HepG2 (cell line): ENCODE measurements around the gene DDRGK1. TPM values are rescaled to one million over a fixed set of nuclear protein-coding genes. Genes with fewer than 3 reads are reported as not detected.
A peak's percentile ranks its signal among the peaks of the same experiment; 100 is the strongest.

ENCODE experiments used
- BRD4 ChIP-seq: sonication (generic); formaldehyde crosslinking; IDR thresholded peaks from 2 replicates; pipeline ENCODE4 v1.4.0; 2020; ENCODE audit warnings: missing genetic modification reagents
- KMT2A ChIP-seq: sonication (generic); formaldehyde crosslinking; IDR thresholded peaks from 2 replicates; pipeline ENCODE4 v1.4.0; 2020; ENCODE audit warnings: missing genetic modification reagents
- POGZ ChIP-seq: sonication (generic); formaldehyde crosslinking; IDR thresholded peaks from 2 replicates; pipeline ENCODE4 v1.4.0; 2020; ENCODE audit warnings: mild to moderate bottlenecking, missing genetic modification reagents
- RFX1 ChIP-seq: fragments of 450-650 bp; IDR thresholded peaks from 2 replicates; pipeline ENCODE4 v1.6.1; 2017
- XBP1 ChIP-seq: sonication (generic); formaldehyde crosslinking; IDR thresholded peaks from 2 replicates; pipeline ENCODE4 v1.5.0; 2020; ENCODE audit warnings: missing genetic modification reagents
- ZBTB3 ChIP-seq: sonication (generic); formaldehyde crosslinking; IDR thresholded peaks from 2 replicates; pipeline ENCODE4 v1.4.0; 2020; ENCODE audit warnings: low read depth, mild to moderate bottlenecking, moderate library complexity, missing genetic modification reagents, borderline replicate concordance
- ZFP82 ChIP-seq: sonication (generic); formaldehyde crosslinking; IDR thresholded peaks from 2 replicates; pipeline ENCODE4 v1.5.1; 2020; ENCODE audit warnings: mild to moderate bottlenecking, missing genetic modification reagents, borderline replicate concordance
- ZSCAN12 ChIP-seq: sonication (generic); formaldehyde crosslinking; IDR thresholded peaks from 2 replicates; pipeline ENCODE4 v1.9.0; 2021; ENCODE audit warnings: mild to moderate bottlenecking, missing genetic modification reagents
- ZSCAN31 ChIP-seq: sonication (generic); formaldehyde crosslinking; IDR thresholded peaks from 2 replicates; pipeline ENCODE4 v1.5.0; 2020; ENCODE audit warnings: low read depth, mild to moderate bottlenecking, missing genetic modification reagents
- polyA plus RNA-seq, 8 experiments: library from polyadenylated mRNA; depleted of rRNA in 3 of 8; stranded (reverse) in 7 of 8; unstranded in 1 of 8; fragments of >200 nt; fragmentation: Illumina TruSeq in 4 of 8; extraction: Trizol in 4 of 8; gene quantifications; 2 replicates each; pipeline versions ENCODE4 v1.2.1 to v1.2.3, GENCODE V29; 2011 to 2016; ENCODE audit warnings: low read depth in 4 of 8, missing spikeins in 1 of 8, mixed read lengths in 1 of 8; ENCODE audit not compliant: insufficient read depth in 1 of 8
- total RNA-seq, 5 experiments: library from RNA; depleted of rRNA; stranded (reverse); fragments of >200 nt; fragmentation: Illumina TruSeq; extraction: Trizol; gene quantifications; 2 replicates each; pipeline ENCODE4 v1.2.3, GENCODE V29; 2016; ENCODE audit warnings: low read depth in 1 of 5
- TF ChIP-seq, protein P1 (sequence below): sonication (generic); formaldehyde crosslinking; IDR thresholded peaks from 2 replicates; pipeline ENCODE4 v1.4.0; 2020; ENCODE audit warnings: mild to moderate bottlenecking, missing genetic modification reagents, borderline replicate concordance
- TF ChIP-seq, protein P2 (sequence below): sonication (generic); formaldehyde crosslinking; conservative IDR thresholded peaks from 2 replicates; pipeline ENCODE4 v1.8.0; 2022; ENCODE audit warnings: low read depth, missing genetic modification reagents
- TF ChIP-seq, protein P3 (sequence below): sonication (generic); formaldehyde crosslinking; conservative IDR thresholded peaks from 2 replicates; pipeline ENCODE4 v1.5.0; 2020; ENCODE audit warnings: missing genetic modification reagents
- TF ChIP-seq, protein P4 (sequence below): sonication (generic); formaldehyde crosslinking; IDR thresholded peaks from 2 replicates; pipeline ENCODE4 v1.4.0; 2020; ENCODE audit warnings: missing genetic modification reagents, borderline replicate concordance
- TF ChIP-seq, protein P5 (sequence below): sonication (generic); formaldehyde crosslinking; IDR thresholded peaks from 2 replicates; pipeline ENCODE4 v1.5.1; 2020; ENCODE audit warnings: mild to moderate bottlenecking, missing genetic modification reagents, moderate library complexity
- TF ChIP-seq, protein P6 (sequence below): sonication (generic); formaldehyde crosslinking; IDR thresholded peaks from 2 replicates; pipeline ENCODE4 v1.4.0; 2020; ENCODE audit warnings: missing genetic modification reagents

The DDRGK1 gene
- total and polyA plus RNA-seq, 2 of the 13 experiments (the other 11 are each of a cell fraction or from before 2014, with no cell fraction given), result 96.7 to 149 TPM

DNA sequence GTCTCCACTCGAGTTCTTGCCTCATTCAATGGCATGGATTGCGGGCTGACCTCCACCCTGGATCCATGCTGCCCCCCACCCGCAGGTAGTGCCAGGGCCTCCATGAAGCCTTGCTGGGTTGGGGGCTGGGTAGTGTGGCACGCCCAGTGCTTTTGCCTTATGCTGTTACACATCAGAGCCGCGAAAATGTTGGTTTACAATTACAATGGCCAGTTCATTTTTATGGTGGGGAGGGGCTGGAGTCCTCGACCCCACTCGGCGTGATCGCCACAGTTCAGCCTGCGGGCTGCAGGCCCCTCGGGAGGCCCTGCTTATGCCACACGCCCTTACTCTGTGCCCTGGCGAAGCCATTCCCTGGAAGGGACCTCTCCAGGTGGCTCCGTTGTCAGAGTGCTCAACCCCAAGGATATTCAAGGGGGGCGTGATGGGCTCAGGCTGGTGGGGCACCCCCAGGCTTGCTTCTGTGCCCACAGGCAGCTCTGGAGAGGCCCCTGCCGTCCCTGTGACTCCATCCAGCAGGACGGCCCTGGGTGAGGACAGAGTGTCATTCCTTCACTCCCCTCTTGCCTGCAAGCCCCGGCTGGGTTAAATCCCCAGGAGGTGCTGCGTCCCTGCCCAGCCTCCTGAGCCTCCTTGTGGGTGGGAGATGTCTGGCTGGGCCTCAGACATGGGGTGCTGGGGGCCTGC, 19.7 kb upstream of the DDRGK1 start (continued):
- TF ChIP-seq, protein P1, sequence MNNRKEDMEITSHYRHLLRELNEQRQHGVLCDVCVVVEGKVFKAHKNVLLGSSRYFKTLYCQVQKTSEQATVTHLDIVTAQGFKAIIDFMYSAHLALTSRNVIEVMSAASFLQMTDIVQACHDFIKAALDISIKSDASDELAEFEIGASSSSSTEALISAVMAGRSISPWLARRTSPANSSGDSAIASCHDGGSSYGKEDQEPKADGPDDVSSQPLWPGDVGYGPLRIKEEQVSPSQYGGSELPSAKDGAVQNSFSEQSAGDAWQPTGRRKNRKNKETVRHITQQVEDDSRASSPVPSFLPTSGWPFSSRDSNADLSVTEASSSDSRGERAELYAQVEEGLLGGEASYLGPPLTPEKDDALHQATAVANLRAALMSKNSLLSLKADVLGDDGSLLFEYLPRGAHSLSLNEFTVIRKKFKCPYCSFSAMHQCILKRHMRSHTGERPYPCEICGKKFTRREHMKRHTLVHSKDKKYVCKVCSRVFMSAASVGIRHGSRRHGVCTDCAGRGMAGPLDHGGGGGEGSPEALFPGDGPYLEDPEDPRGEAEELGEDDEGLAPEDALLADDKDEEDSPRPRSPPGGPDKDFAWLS (CRISPR knock-in tag), result no peak
- TF ChIP-seq, protein P2, sequence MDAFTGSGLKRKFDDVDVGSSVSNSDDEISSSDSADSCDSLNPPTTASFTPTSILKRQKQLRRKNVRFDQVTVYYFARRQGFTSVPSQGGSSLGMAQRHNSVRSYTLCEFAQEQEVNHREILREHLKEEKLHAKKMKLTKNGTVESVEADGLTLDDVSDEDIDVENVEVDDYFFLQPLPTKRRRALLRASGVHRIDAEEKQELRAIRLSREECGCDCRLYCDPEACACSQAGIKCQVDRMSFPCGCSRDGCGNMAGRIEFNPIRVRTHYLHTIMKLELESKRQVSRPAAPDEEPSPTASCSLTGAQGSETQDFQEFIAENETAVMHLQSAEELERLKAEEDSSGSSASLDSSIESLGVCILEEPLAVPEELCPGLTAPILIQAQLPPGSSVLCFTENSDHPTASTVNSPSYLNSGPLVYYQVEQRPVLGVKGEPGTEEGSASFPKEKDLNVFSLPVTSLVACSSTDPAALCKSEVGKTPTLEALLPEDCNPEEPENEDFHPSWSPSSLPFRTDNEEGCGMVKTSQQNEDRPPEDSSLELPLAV, result no peak
- TF ChIP-seq ZBTB3 (no peak), ZSCAN12 (CRISPR knock-in tag) (no peak), BRD4 (CRISPR knock-in tag) (peak; percentile 45), ZSCAN31 (0 out of 2 replicates have a peak, but pooled peaks have one; percentile 3), POGZ (CRISPR knock-in tag) (no peak), RFX1 (no peak), ZFP82 (no peak; the same call in 1 of the 2 replicates), KMT2A (CRISPR knock-in tag) (no peak), XBP1 (CRISPR knock-in tag) (no peak)
- TF ChIP-seq, protein P3, sequence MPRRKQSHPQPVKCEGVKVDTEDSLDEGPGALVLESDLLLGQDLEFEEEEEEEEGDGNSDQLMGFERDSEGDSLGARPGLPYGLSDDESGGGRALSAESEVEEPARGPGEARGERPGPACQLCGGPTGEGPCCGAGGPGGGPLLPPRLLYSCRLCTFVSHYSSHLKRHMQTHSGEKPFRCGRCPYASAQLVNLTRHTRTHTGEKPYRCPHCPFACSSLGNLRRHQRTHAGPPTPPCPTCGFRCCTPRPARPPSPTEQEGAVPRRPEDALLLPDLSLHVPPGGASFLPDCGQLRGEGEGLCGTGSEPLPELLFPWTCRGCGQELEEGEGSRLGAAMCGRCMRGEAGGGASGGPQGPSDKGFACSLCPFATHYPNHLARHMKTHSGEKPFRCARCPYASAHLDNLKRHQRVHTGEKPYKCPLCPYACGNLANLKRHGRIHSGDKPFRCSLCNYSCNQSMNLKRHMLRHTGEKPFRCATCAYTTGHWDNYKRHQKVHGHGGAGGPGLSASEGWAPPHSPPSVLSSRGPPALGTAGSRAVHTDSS (CRISPR knock-in tag), result no peak
- TF ChIP-seq, protein P4, sequence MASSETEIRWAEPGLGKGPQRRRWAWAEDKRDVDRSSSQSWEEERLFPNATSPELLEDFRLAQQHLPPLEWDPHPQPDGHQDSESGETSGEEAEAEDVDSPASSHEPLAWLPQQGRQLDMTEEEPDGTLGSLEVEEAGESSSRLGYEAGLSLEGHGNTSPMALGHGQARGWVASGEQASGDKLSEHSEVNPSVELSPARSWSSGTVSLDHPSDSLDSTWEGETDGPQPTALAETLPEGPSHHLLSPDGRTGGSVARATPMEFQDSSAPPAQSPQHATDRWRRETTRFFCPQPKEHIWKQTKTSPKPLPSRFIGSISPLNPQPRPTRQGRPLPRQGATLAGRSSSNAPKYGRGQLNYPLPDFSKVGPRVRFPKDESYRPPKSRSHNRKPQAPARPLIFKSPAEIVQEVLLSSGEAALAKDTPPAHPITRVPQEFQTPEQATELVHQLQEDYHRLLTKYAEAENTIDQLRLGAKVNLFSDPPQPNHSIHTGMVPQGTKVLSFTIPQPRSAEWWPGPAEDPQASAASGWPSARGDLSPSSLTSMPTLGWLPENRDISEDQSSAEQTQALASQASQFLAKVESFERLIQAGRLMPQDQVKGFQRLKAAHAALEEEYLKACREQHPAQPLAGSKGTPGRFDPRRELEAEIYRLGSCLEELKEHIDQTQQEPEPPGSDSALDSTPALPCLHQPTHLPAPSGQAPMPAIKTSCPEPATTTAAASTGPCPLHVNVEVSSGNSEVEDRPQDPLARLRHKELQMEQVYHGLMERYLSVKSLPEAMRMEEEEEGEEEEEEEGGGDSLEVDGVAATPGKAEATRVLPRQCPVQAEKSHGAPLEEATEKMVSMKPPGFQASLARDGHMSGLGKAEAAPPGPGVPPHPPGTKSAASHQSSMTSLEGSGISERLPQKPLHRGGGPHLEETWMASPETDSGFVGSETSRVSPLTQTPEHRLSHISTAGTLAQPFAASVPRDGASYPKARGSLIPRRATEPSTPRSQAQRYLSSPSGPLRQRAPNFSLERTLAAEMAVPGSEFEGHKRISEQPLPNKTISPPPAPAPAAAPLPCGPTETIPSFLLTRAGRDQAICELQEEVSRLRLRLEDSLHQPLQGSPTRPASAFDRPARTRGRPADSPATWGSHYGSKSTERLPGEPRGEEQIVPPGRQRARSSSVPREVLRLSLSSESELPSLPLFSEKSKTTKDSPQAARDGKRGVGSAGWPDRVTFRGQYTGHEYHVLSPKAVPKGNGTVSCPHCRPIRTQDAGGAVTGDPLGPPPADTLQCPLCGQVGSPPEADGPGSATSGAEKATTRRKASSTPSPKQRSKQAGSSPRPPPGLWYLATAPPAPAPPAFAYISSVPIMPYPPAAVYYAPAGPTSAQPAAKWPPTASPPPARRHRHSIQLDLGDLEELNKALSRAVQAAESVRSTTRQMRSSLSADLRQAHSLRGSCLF (CRISPR knock-in tag), result no peak
- TF ChIP-seq, protein P5, sequence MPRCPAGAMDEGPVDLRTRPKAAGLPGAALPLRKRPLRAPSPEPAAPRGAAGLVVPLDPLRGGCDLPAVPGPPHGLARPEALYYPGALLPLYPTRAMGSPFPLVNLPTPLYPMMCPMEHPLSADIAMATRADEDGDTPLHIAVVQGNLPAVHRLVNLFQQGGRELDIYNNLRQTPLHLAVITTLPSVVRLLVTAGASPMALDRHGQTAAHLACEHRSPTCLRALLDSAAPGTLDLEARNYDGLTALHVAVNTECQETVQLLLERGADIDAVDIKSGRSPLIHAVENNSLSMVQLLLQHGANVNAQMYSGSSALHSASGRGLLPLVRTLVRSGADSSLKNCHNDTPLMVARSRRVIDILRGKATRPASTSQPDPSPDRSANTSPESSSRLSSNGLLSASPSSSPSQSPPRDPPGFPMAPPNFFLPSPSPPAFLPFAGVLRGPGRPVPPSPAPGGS (CRISPR knock-in tag), result no peak
- TF ChIP-seq, protein P6, sequence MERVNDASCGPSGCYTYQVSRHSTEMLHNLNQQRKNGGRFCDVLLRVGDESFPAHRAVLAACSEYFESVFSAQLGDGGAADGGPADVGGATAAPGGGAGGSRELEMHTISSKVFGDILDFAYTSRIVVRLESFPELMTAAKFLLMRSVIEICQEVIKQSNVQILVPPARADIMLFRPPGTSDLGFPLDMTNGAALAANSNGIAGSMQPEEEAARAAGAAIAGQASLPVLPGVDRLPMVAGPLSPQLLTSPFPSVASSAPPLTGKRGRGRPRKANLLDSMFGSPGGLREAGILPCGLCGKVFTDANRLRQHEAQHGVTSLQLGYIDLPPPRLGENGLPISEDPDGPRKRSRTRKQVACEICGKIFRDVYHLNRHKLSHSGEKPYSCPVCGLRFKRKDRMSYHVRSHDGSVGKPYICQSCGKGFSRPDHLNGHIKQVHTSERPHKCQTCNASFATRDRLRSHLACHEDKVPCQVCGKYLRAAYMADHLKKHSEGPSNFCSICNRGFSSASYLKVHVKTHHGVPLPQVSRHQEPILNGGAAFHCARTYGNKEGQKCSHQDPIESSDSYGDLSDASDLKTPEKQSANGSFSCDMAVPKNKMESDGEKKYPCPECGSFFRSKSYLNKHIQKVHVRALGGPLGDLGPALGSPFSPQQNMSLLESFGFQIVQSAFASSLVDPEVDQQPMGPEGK (CRISPR knock-in tag), result no peak
